Measurements from ENCODE around the gene NPTXR.

GRCh38 chr22:38824585-38824984 lies 19.2 kb downstream of the NPTXR start:
- TF ChIP-seq CTCF (conservative IDR thresholded peaks at IDR 0.05; ENCODE audit: low read length) (0 out of 2 replicates have a peak, but pooled peaks have one; percentile 29), EZH2phosphoT487 (IDR thresholded peaks at IDR 0.05; ENCODE audit: borderline replicate concordance, low read depth, low read length) (no peak)

Data from OCI-LY7 (cell line).